HUES48 (cell line): ENCODE measurements around the gene PTPN13.
A peak's percentile ranks its signal among the peaks of the same experiment; 100 is the strongest.

Experiments used
- H3K27ac ChIP-seq: one replicate; pipeline ENCODE4 v1.7.0; 2013; ENCODE audit warnings: low read depth, low read length, inconsistent platforms
- H3K27me3 ChIP-seq: 2 replicates; pipeline ENCODE4 v1.6.1; 2013; ENCODE audit warnings: mild to moderate bottlenecking, low read length; ENCODE audit not compliant: control insufficient read depth, insufficient read depth
- H3K36me3 ChIP-seq: 2 replicates; pipeline ENCODE4 v1.6.1; 2013; ENCODE audit warnings: low read length; ENCODE audit not compliant: control insufficient read depth, insufficient read depth
- H3K4me1 ChIP-seq: 2 replicates; pipeline ENCODE4 v1.6.1; 2013; ENCODE audit warnings: mild to moderate bottlenecking, low read length; ENCODE audit not compliant: control insufficient read depth, insufficient read depth
- H3K4me3 ChIP-seq: 2 replicates; pipeline ENCODE4 v1.5.1; 2013; ENCODE audit warnings: mild to moderate bottlenecking, low read depth, low read length
- H3K9ac ChIP-seq: 2 replicates; pipeline ENCODE4 v1.6.1; 2013; ENCODE audit warnings: mild to moderate bottlenecking, low read depth, low read length, moderate library complexity
- H3K9me3 ChIP-seq: 2 replicates; pipeline ENCODE4 v1.6.1; 2013; ENCODE audit warnings: low read length; ENCODE audit not compliant: control insufficient read depth, insufficient read depth

PTPN13 gene

DNA sequence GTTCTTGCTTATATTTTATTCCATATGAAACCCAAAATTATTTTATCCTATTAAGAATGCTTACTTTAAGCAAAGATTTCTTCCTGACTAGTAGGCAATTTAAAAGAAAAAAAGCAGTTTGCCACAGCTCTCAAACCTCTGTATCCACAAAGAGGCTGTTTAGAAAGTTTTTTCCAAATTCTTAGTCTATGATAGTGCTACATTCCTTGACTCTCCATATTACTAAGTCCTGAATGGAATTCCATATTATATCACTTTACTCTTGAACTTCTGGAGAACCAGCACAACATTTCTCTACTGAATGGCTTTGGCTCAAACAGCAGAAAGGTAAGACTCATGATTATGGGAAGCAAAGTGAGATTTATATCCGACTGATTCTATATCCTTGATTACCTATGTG is 246.7 kb downstream of the PTPN13 start:
- H3K27me3 ChIP-seq, result no peaks in the 10 kb centered on the region
- no peaks in the 10 kb centered on the region for H3K4me1 ChIP-seq
- no peak overlapping the region for H3K4me3 ChIP-seq
- H3K27ac ChIP-seq, result no peak overlapping the region
- H3K9ac ChIP-seq, result no peak overlapping the region
- no peaks in the 10 kb centered on the region for H3K9me3 ChIP-seq
- H3K36me3 ChIP-seq, result no peaks in the 10 kb centered on the region

DNA sequence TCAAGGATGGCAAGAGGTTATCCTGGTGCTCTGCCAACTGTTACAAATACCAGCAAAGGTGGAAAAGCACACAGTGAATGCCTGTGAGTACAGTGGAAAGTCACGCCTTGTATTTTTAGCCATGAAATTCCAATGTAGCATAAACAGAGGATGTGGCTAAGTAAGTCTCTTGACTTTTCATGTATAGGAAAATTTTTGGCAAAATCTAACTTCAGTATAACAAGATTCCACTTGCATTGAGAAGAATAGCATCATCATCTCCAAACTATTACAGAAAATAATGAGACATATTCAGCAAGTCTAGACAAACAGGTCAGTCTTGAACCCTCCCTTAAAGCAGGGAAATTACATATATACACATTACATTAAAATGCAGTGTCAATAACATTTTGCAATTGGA is 247.2 kb downstream of the PTPN13 start:
- H3K9ac ChIP-seq, result no peak overlapping the region
- H3K4me3 ChIP-seq, result no peak overlapping the region
- no peaks in the 10 kb centered on the region for H3K4me1 ChIP-seq
- no peak overlapping the region for H3K27ac ChIP-seq
- no peaks in the 10 kb centered on the region for H3K27me3 ChIP-seq
- H3K36me3 ChIP-seq, result no peaks in the 10 kb centered on the region
- no peaks in the 10 kb centered on the region for H3K9me3 ChIP-seq

DNA sequence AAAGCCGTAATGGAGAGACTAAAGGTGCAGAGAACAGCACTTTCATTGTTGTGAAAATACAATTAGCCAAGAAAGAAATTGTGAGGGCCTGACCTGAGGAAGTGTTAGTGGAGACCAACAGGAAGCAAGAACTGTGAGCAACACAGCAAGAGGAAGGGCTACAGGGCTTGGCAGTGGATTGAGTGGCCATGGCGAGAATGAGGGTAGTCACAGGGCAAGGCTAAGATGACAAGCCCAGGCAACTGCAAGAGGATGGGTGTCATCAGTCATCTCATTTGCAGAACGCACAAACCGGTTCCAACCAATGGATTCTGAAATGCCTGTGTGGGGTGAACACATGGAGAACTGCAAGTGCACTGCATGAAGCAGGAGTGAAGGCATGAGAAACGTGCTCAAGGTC is 251.5 kb downstream of the PTPN13 start:
- Histone ChIP-seq H3K36me3 (no peaks in the 10 kb centered on the region), H3K4me3 (no peak overlapping the region), H3K9ac (no peak overlapping the region), H3K9me3 (no peaks in the 10 kb centered on the region), H3K27me3 (no peaks in the 10 kb centered on the region), H3K27ac (no peak overlapping the region), H3K4me1 (peaks cover 9% of the 10 kb centered on the region)

DNA sequence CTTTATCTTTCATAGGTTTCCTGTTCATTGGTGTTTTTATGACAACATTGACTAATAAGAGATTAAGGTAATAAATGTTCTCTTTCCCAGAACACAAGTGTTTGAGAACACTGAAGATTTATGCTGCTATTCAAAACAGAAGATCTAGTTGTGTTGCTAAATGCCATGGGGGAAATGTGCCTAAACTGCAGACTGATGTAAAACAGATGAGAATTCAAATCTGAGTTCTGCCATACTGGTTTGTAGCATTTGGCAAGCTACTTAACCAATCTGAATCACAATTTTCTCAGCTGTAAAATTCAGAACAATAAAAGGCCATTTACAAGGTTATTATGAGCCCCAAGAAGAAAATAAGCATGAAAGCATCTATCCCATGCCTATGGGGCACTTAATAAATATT is 252.8 kb downstream of the PTPN13 start:
- Histone ChIP-seq H3K36me3 (no peaks in the 10 kb centered on the region), H3K27me3 (no peaks in the 10 kb centered on the region), H3K27ac (no peak overlapping the region), H3K9me3 (no peaks in the 10 kb centered on the region), H3K9ac (no peak overlapping the region), H3K4me3 (no peak overlapping the region), H3K4me1 (peaks cover 9% of the 10 kb centered on the region)

DNA sequence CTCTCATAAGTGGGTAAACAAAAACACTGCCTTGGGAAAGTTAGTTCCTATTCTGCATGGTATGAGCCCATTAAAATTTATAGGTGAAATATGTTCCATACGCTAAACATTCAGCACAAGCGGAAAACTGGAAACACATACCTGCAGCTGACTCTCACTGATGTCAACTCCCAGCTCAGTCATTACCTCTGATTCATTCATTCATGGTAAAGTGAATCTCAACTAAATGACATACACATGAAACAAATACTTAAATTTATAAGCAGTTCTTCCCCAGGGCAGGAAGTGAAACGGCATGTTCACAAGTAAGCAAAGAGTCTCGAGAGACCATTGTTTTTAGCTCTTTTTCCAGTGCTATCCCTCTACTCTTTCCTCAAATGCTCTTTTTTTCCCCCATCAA is 253.5 kb downstream of the PTPN13 start:
- H3K9me3 ChIP-seq, result no peaks in the 10 kb centered on the region
- peaks cover 9% of the 10 kb centered on the region for H3K4me1 ChIP-seq
- H3K9ac ChIP-seq, result no peak overlapping the region
- no peak overlapping the region for H3K27ac ChIP-seq
- no peak overlapping the region for H3K4me3 ChIP-seq
- H3K36me3 ChIP-seq, result no peaks in the 10 kb centered on the region
- H3K27me3 ChIP-seq, result no peaks in the 10 kb centered on the region

DNA sequence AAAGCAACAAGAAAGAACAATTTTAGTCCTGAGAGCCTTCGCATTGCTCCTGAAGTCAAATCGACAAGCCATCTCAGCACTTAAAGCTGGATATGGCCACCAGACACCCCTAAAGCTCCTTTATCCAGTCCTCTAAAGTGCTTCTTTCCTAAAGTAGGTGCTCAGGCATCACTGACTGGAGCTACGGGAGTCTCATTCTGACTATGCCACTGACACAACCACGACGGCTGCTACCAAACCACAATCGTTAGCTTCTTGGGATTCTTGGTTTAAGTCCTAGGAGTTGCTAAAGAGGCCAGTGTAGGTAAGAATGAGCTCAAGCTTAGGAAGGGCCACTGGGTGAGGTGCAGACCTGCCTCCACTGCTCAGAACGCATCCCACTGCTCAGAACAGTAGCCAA is 254.0 kb downstream of the PTPN13 start:
- Histone ChIP-seq H3K27me3 (no peaks in the 10 kb centered on the region), H3K4me3 (no peak overlapping the region), H3K9me3 (no peaks in the 10 kb centered on the region), H3K36me3 (no peaks in the 10 kb centered on the region), H3K27ac (no peak overlapping the region), H3K9ac (no peak overlapping the region), H3K4me1 (peaks cover 9% of the 10 kb centered on the region)

DNA sequence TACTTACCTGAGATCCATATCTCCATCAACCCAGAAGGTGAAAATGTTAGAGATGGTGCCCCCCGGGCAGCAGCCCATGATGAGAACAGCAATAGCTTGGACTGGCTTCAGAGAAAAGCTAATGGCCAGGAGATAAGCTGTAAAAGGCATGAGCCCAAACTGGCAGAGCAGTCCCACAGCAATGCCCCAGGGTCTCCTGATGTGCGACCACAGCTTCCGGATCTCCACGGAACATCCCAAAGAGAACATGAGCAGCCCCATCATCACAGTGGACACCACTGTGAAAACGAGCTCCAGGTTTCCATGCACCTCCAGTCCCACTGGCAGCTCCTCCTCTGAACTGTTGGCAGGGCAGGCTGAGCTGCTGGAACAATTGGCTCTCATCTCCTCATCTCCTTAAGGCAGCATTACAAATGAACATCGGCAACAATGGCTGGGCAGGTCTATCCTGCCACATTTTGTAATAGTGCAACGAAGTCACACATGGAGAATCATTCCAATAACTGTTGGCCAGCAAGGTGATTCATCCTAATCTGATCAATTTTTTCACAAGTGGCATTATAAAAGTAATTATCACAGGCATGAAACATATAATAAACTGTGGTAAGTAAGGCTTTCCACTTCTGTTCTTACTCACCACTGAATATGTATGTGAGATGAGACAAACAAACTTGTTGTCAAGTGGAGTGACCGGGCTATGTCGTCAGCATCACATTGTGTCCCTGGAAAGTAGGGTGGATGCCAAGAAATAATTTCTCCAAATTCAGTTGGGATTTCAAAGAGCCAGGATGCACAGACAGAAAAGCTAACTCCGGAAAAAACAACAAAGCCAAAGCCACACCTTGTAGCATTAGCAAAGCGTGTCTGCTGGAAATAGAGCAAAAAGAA is 254.9 kb downstream of the PTPN13 start, which contains the start of gene SLC10A6:
Gene SLC10A6, minus strand, starts transcription at position 653 of the 888 bp plus-strand sequence. Its CDS starts 269 bp downstream, at position 384.
- no peak within 1 kb of the TSS for H3K4me3 ChIP-seq
- no peaks in the 10 kb centered on the region for H3K36me3 ChIP-seq
- H3K9me3 ChIP-seq, result no peaks in the 10 kb centered on the region
- no peak within 1 kb of the TSS for H3K9ac ChIP-seq
- H3K4me1 ChIP-seq, result peaks cover 9% of the 10 kb centered on the region
- no peaks in the 10 kb centered on the region for H3K27me3 ChIP-seq
- no peak within 1 kb of the TSS for H3K27ac ChIP-seq

DNA sequence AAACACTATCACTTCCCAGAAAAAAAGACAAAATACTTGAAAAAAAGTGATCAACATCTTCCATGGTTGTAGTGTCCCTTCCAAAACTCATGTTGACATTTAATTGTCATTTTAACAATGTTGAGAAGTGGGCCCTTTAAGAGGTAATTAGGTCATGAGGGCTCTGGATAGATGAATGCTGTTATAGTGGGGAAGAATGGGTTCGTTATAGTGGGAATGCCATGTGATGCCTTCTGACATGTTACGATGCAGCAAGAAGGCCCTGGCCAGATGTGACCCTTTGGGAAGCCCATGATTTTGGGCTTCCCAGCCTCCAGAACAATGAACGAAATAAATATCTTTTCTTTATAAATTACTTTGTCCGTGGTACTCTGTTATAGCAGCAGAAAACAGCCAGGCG is 259.1 kb downstream of the PTPN13 start:
- H3K9ac ChIP-seq, result no peak overlapping the region
- peaks cover 24% of the 10 kb centered on the region for H3K27me3 ChIP-seq
- peaks cover 10% of the 10 kb centered on the region for H3K4me1 ChIP-seq
- no peaks in the 10 kb centered on the region for H3K9me3 ChIP-seq
- H3K27ac ChIP-seq, result no peak overlapping the region
- H3K36me3 ChIP-seq, result no peaks in the 10 kb centered on the region
- H3K4me3 ChIP-seq, result no peak overlapping the region

DNA sequence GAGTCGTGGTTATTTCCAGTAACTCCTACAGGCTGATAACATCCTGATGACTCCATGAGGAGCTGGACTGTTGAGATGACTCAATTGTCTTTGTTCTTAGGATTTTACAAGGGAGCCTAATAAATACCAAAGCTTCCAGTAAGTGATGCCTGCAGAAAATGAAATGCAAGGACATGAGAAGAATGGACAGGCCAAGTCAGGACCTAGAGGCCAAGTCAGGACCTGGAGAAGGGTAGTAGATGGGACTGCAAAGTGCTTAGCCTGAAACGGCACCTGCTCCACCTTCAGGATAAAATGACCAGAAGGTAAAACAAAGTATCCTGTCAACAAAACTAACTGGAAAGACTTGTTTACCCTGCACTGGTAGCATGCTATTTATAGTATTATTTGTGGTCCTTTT is 261.5 kb downstream of the PTPN13 start:
- Histone ChIP-seq H3K9ac (no peak overlapping the region), H3K27ac (no peak overlapping the region), H3K36me3 (no peaks in the 10 kb centered on the region), H3K4me3 (no peak overlapping the region), H3K9me3 (no peaks in the 10 kb centered on the region), H3K27me3 (peaks cover 45% of the 10 kb centered on the region), H3K4me1 (peaks cover 12% of the 10 kb centered on the region; the same call in 1 of the 2 replicates)

DNA sequence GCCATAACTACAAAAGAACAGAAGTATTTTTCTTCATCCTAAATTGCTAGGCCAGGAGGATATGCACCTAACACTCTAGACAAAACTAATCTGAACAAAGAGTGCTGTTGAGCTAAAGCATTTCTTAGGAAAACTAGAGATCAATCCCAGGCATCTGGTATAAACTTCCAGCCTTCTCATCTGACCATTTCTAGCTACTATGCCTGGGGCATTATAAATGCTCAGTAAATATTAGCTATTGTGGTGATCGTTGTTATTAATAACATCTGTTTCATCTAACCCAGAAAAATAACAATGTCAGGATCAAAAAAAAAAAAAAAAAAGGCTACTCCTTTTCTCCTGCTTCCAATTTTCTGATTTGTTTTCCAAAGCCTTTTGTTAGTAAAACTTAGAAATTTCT is 262.8 kb downstream of the PTPN13 start:
- Histone ChIP-seq H3K9ac (no peak overlapping the region), H3K36me3 (no peaks in the 10 kb centered on the region), H3K4me1 (peaks cover 12% of the 10 kb centered on the region; the same call in 1 of the 2 replicates), H3K9me3 (no peaks in the 10 kb centered on the region), H3K27me3 (peaks cover 45% of the 10 kb centered on the region), H3K27ac (no peak overlapping the region), H3K4me3 (no peak overlapping the region)

DNA sequence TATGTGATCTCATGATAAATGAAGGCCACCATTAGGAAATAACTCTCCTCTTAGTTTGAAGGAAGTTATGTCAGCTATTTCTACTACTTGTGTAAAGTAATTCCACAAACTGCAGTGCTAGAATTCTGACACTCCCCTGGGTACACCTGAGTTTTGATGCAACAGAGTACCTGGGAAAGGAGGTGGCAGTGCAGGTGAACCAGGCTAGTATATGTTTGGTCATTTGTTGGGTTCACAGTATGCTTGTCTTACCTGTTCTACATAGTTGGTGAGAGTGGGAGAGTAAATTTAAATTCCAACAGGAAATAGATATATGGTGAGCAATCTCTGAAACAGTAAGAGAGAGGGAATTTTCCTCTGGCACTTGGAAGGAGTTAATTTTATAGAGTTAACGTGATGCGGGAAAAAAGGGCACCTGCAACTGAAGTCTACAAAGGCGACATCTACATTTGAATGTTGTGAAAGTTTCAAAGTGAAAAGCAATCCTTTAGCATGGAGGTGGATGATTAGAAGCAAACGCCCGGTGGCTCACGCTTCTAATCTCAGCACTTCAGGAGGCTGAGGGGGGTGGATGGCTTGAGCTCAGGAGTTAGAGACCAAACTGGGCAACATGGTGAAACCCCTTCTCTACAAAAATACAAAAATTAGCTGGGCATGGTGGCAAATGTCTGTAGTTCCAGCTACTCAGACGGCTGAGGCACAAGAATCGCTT is 263.4 kb downstream of the PTPN13 start:
- H3K36me3 ChIP-seq, result no peaks in the 10 kb centered on the region
- H3K9me3 ChIP-seq, result no peaks in the 10 kb centered on the region
- no peak overlapping the region for H3K27ac ChIP-seq
- peaks cover 12% of the 10 kb centered on the region; the same call in 1 of the 2 replicates for H3K4me1 ChIP-seq
- peaks cover 45% of the 10 kb centered on the region for H3K27me3 ChIP-seq
- 0 out of 2 replicates have a peak overlapping the region, but pooled peaks have one; percentile 2 for H3K4me3 ChIP-seq
- no peak overlapping the region for H3K9ac ChIP-seq
